ENCODE results near the gene ODF4.
A peak's percentile ranks its signal among the peaks of the same experiment; 100 is the strongest.

The ODF4 gene

GRCh38 chr17:8318010-8318935 is 21.4 kb upstream of the ODF4 start:
- Mint-ChIP-seq H3K9me3 (no peaks in the 10 kb centered on the region), H3K4me3 (no peak overlapping the region), H3K4me1 (no peaks in the 10 kb centered on the region), H3K36me3 (no peaks in the 10 kb centered on the region), H3K27ac (no peak overlapping the region), H3K27me3 (peaks cover 79% of the 10 kb centered on the region)
- ATAC-seq = no peak

- no peak overlapping the region for H3K27ac Mint-ChIP-seq
- H3K4me1 Mint-ChIP-seq = peaks cover 13% of the 10 kb centered on the region
- H3K9me3 Mint-ChIP-seq = no peaks in the 10 kb centered on the region
- H3K36me3 Mint-ChIP-seq = no peaks in the 10 kb centered on the region
- no peak overlapping the region for H3K4me3 Mint-ChIP-seq
- H3K27me3 Mint-ChIP-seq = peaks cover 75% of the 10 kb centered on the region
- no peak for ATAC-seq
Measured at GRCh38 chr17:8320262-8320661, 19.4 kb upstream of the ODF4 start.

- Mint-ChIP-seq H3K27me3 (peaks cover 75% of the 10 kb centered on the region), H3K4me1 (peaks cover 14% of the 10 kb centered on the region), H3K9me3 (no peaks in the 10 kb centered on the region), H3K4me3 (no peak overlapping the region), H3K36me3 (no peaks in the 10 kb centered on the region), H3K27ac (no peak overlapping the region)
- ATAC-seq = no peak
Measured at GRCh38 chr17:8320990-8321389, 18.6 kb upstream of the ODF4 start.

GRCh38 chr17:8322061-8322460 is 17.6 kb upstream of the ODF4 start:
- H3K27ac Mint-ChIP-seq = no peak overlapping the region

GRCh38 chr17:8324132-8324531 is 15.5 kb upstream of the ODF4 start:
- ATAC-seq = no peak
- Mint-ChIP-seq H3K27me3 (peaks cover 84% of the 10 kb centered on the region), H3K27ac (no peak overlapping the region), H3K4me3 (no peak overlapping the region), H3K4me1 (peaks cover 28% of the 10 kb centered on the region), H3K36me3 (no peaks in the 10 kb centered on the region), H3K9me3 (no peaks in the 10 kb centered on the region)

More at GRCh38 chr17:8322061-8322460, 17.6 kb upstream of the ODF4 start:
- ATAC-seq = no peak
- Mint-ChIP-seq H3K4me3 (no peak overlapping the region), H3K4me1 (peaks cover 24% of the 10 kb centered on the region), H3K36me3 (no peaks in the 10 kb centered on the region), H3K9me3 (no peaks in the 10 kb centered on the region), H3K27me3 (peaks cover 77% of the 10 kb centered on the region)

- peak; percentile 22 for ATAC-seq
- H3K27ac Mint-ChIP-seq = no peak overlapping the region
- no peaks in the 10 kb centered on the region for H3K36me3 Mint-ChIP-seq
- peaks cover 28% of the 10 kb centered on the region for H3K4me1 Mint-ChIP-seq
- H3K9me3 Mint-ChIP-seq = no peaks in the 10 kb centered on the region
- peaks cover 77% of the 10 kb centered on the region for H3K27me3 Mint-ChIP-seq
- H3K4me3 Mint-ChIP-seq = no peak overlapping the region
Measured at GRCh38 chr17:8324923-8325322, 14.7 kb upstream of the ODF4 start.

- Mint-ChIP-seq H3K9me3 (no peaks in the 10 kb centered on the region), H3K36me3 (no peaks in the 10 kb centered on the region), H3K4me3 (peak overlapping the region; percentile 30), H3K4me1 (peaks cover 28% of the 10 kb centered on the region), H3K27me3 (peaks cover 76% of the 10 kb centered on the region), H3K27ac (no peak overlapping the region)
- peak; percentile 45 for ATAC-seq
Measured at GRCh38 chr17:8326511-8327302, 12.9 kb upstream of the ODF4 start.

- Mint-ChIP-seq H3K27ac (no peak overlapping the region), H3K27me3 (peaks cover 75% of the 10 kb centered on the region), H3K4me3 (peak overlapping the region; percentile 30), H3K36me3 (no peaks in the 10 kb centered on the region), H3K9me3 (no peaks in the 10 kb centered on the region), H3K4me1 (peaks cover 28% of the 10 kb centered on the region)
- ATAC-seq = no peak
Measured at GRCh38 chr17:8327303-8327649, 12.4 kb upstream of the ODF4 start.

- H3K4me3 Mint-ChIP-seq = no peak overlapping the region
- peaks cover 52% of the 10 kb centered on the region for H3K27me3 Mint-ChIP-seq
- H3K4me1 Mint-ChIP-seq = peaks cover 3% of the 10 kb centered on the region
Measured at GRCh38 chr17:8332128-8332527, 7.5 kb upstream of the ODF4 start.

GRCh38 chr17:8332688-8333087 is 7.0 kb upstream of the ODF4 start:
- H3K27me3 Mint-ChIP-seq = peaks cover 47% of the 10 kb centered on the region
- ATAC-seq = no peak
- no peak overlapping the region for H3K4me3 Mint-ChIP-seq
- no peak overlapping the region for H3K27ac Mint-ChIP-seq
- H3K36me3 Mint-ChIP-seq = no peaks in the 10 kb centered on the region
- H3K9me3 Mint-ChIP-seq = no peaks in the 10 kb centered on the region
- peaks cover 3% of the 10 kb centered on the region for H3K4me1 Mint-ChIP-seq

More at GRCh38 chr17:8332128-8332527, 7.5 kb upstream of the ODF4 start:
- Mint-ChIP-seq H3K27ac (no peak overlapping the region), H3K9me3 (no peaks in the 10 kb centered on the region), H3K36me3 (no peaks in the 10 kb centered on the region)
- ATAC-seq = no peak

GRCh38 chr17:8333281-8333680 is 6.4 kb upstream of the ODF4 start:
- no peak overlapping the region for H3K4me3 Mint-ChIP-seq
- no peak for ATAC-seq
- H3K9me3 Mint-ChIP-seq = no peaks in the 10 kb centered on the region
- H3K27me3 Mint-ChIP-seq = peaks cover 41% of the 10 kb centered on the region
- no peak overlapping the region for H3K27ac Mint-ChIP-seq
- no peaks in the 10 kb centered on the region for H3K36me3 Mint-ChIP-seq
- H3K4me1 Mint-ChIP-seq = peaks cover 9% of the 10 kb centered on the region

- Mint-ChIP-seq H3K4me3 (no peak overlapping the region), H3K27ac (peak overlapping the region; percentile 18), H3K36me3 (no peaks in the 10 kb centered on the region), H3K4me1 (peaks cover 13% of the 10 kb centered on the region), H3K9me3 (no peaks in the 10 kb centered on the region), H3K27me3 (peaks cover 10% of the 10 kb centered on the region)
- no peak for ATAC-seq
Measured at GRCh38 chr17:8337802-8338752, 1.6 kb upstream of the ODF4 start.

- no peak for ATAC-seq
- Mint-ChIP-seq H3K27me3 (peaks cover 3% of the 10 kb centered on the region), H3K27ac (no peak overlapping the region), H3K4me1 (peaks cover 13% of the 10 kb centered on the region), H3K36me3 (no peaks in the 10 kb centered on the region), H3K9me3 (no peaks in the 10 kb centered on the region), H3K4me3 (no peak overlapping the region)
Measured at GRCh38 chr17:8338753-8339140, 893 bp upstream of the ODF4 start.

- Mint-ChIP-seq H3K4me1 (peaks cover 13% of the 10 kb centered on the region), H3K27ac (no peak overlapping the region), H3K4me3 (no peak overlapping the region), H3K27me3 (peaks cover 15% of the 10 kb centered on the region), H3K9me3 (no peaks in the 10 kb centered on the region), H3K36me3 (no peaks in the 10 kb centered on the region)
- no peak for ATAC-seq
Measured at GRCh38 chr17:8341456-8341855, 1.8 kb downstream of the ODF4 start.

Measured in stimulated activated memory B cell treated with anti-CD40 and anti-IgM and Interleukin-4, amounts not matched to agents 10 μg/mL and 1 μg/mL and 100 μg/mL, for 72 hours (primary cell).